ENCODE data around the gene TRABD2B.

- TF ChIP-seq REST (IDR thresholded peaks at IDR 0.05; ENCODE audit: insufficient read depth in 1 of 2, low read depth in 2 of 2, low read length in 2 of 2) (no peak), POLR2AphosphoS5 (IDR thresholded peaks at IDR 0.05; ENCODE audit: low read depth, low read length) (no peak), TAF1 (IDR thresholded peaks at IDR 0.05; ENCODE audit: borderline replicate concordance, insufficient read depth, low read length) (no peak), SIN3A (IDR thresholded peaks at IDR 0.05; ENCODE audit: borderline replicate concordance, insufficient read depth, low read length) (no peak)
Observed at GRCh38 chr1:47903723-47904122, 93.5 kb downstream of the TRABD2B start.

Data from PFSK-1 (cell line).